ENCODE measurements around the gene NGEF.

Gene NGEF

DNA sequence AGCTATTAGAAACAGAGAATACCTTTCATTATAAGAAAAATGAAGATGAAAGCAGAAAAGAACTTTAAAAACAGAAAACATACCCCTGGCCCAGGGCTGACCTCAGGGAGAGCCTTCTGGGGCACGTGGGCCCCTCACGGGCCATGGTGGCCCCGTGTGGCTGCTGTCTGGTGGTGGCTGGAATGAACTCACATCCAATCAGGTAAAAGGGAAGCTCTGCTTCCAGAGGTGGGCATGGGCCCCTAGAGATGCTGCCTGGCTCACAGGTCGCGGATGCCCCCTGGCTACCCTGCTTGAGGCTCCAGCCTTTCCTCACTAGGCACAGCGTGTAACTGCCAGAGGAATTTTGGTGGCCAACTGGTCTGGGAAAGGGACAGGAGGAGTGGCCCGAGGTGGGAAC lies 126.4 kb downstream of the NGEF start:
- no peak for ATAC-seq (ENCODE audit: insufficient read depth, low read depth)
- H2AFZ ChIP-seq (ENCODE audit: low read depth, low read length), result no peak overlapping the region
- H4K20me1 ChIP-seq (ENCODE audit: insufficient read depth, low read length), result peaks cover 2% of the 10 kb centered on the region; the same call in 1 of the 2 replicates
- no peaks in the 10 kb centered on the region for H3K79me2 ChIP-seq (ENCODE audit: insufficient read depth, low read length)
- no peaks in the 10 kb centered on the region for H3K9me3 ChIP-seq (ENCODE audit: insufficient read depth, low read length, severe bottlenecking)
- TF ChIP-seq EZH2 (IDR thresholded peaks at IDR 0.05; ENCODE audit: borderline replicate concordance, low read depth, low read length, severe bottlenecking) (no peak), CTCF (IDR thresholded peaks at IDR 0.05; ENCODE audit: borderline replicate concordance, extremely low read depth, low read length, poor library complexity, severe bottlenecking) (no peak)
- H3K27me3 ChIP-seq (ENCODE audit: insufficient read depth, low read length, poor library complexity), result no peaks in the 10 kb centered on the region
- H3K36me3 ChIP-seq (ENCODE audit: insufficient read depth, low read length), result no peaks in the 10 kb centered on the region
- no peak overlapping the region for H3K27ac ChIP-seq (ENCODE audit: low read length)
- no peak overlapping the region for H3K9ac ChIP-seq (ENCODE audit: low read depth, low read length)
- no peaks in the 10 kb centered on the region for H3K4me1 ChIP-seq (ENCODE audit: insufficient read depth, low read length)
- H3K4me2 ChIP-seq (ENCODE audit: insufficient read depth, low read length), result no peak overlapping the region
- no peak for DNase-seq
- H3K4me3 ChIP-seq (ENCODE audit: low read depth in 1 of 2, low read length in 2 of 2), result no peak overlapping the region

DNA sequence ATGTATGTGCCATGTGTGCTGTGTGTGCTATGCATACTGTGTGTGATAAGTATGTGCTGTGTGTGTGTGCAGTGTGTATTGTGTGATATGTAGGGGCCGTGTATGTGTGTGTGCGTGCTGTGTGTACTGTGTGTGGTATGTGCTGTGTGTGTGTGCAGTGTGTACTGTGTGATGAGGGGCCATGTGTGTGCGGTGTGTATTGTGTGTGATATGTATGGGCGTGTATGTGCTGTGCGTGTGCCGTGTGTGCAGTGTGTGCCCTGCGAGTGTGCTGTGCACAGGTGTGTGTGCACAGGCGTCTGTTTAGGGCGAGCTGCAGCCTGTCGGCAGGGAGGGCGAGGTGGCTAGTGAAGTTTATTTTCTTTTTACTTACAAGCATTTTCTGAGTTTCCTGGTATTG lies 126.9 kb downstream of the NGEF start:
- ATAC-seq (ENCODE audit: insufficient read depth, low read depth) (no peak), DNase-seq (no peak)
- Histone ChIP-seq H3K9me3 (ENCODE audit: insufficient read depth, low read length, severe bottlenecking) (no peaks in the 10 kb centered on the region), H4K20me1 (ENCODE audit: insufficient read depth, low read length) (peaks cover 2% of the 10 kb centered on the region; the same call in 1 of the 2 replicates), H3K36me3 (ENCODE audit: insufficient read depth, low read length) (no peaks in the 10 kb centered on the region), H3K79me2 (ENCODE audit: insufficient read depth, low read length) (no peaks in the 10 kb centered on the region), H3K4me3 (ENCODE audit: low read depth in 1 of 2, low read length in 2 of 2) (no peak overlapping the region), H3K9ac (ENCODE audit: low read depth, low read length) (no peak overlapping the region), H3K27me3 (ENCODE audit: insufficient read depth, low read length, poor library complexity) (no peaks in the 10 kb centered on the region), H3K4me2 (ENCODE audit: insufficient read depth, low read length) (no peak overlapping the region), H3K27ac (ENCODE audit: low read length) (no peak overlapping the region), H3K4me1 (ENCODE audit: insufficient read depth, low read length) (no peaks in the 10 kb centered on the region), H2AFZ (ENCODE audit: low read depth, low read length) (no peak overlapping the region)
- no peak for TF ChIP-seq EZH2 (IDR thresholded peaks at IDR 0.05; ENCODE audit: borderline replicate concordance, low read depth, low read length, severe bottlenecking)
- no peak for TF ChIP-seq CTCF (IDR thresholded peaks at IDR 0.05; ENCODE audit: borderline replicate concordance, extremely low read depth, low read length, poor library complexity, severe bottlenecking)

DNA sequence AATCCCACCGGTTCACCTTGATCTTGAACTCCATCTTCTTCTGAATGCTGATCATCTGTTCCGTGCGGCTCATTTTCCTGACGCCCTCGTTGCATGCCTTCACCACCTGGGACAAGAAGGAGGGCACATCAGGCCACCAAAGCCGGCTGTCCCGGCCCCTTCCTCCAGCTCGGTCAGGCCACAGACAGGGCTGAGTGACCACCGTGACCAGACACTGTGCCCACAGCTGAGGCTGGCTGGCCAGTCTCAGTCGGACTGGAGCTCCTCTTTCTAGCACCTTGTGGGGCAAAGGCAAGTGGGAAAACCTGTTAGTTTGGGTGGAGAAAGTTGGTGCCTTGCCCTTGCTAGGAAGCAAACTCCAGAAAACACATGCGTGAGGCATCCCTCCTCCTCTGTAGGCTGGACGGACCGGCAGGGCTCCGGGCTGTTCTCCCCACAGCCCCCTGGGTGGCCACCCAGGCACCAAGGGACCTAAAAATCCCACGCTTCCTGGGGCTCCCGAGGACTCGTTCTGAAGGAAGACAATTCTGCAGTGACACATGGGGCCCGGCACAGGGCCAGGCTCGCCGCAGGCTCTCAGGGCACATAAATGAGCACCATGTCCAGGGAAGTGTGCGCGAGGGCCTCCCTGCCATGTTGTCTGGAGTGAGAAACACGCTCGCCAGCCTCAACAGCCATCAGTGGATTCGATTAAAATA lies 127.6 kb downstream of the NGEF start:
- DNase-seq (no peak), ATAC-seq (ENCODE audit: insufficient read depth, low read depth) (no peak)
- no peak for TF ChIP-seq CTCF (IDR thresholded peaks at IDR 0.05; ENCODE audit: borderline replicate concordance, extremely low read depth, low read length, poor library complexity, severe bottlenecking)
- no peak for TF ChIP-seq EZH2 (IDR thresholded peaks at IDR 0.05; ENCODE audit: borderline replicate concordance, low read depth, low read length, severe bottlenecking)
- peaks cover 2% of the 10 kb centered on the region; the same call in 1 of the 2 replicates for H4K20me1 ChIP-seq (ENCODE audit: insufficient read depth, low read length)
- no peaks in the 10 kb centered on the region for H3K9me3 ChIP-seq (ENCODE audit: insufficient read depth, low read length, severe bottlenecking)
- no peak overlapping the region for H2AFZ ChIP-seq (ENCODE audit: low read depth, low read length)
- no peak overlapping the region for H3K4me2 ChIP-seq (ENCODE audit: insufficient read depth, low read length)
- H3K79me2 ChIP-seq (ENCODE audit: insufficient read depth, low read length), result no peaks in the 10 kb centered on the region
- H3K4me3 ChIP-seq (ENCODE audit: low read depth in 1 of 2, low read length in 2 of 2), result no peak overlapping the region
- no peaks in the 10 kb centered on the region for H3K4me1 ChIP-seq (ENCODE audit: insufficient read depth, low read length)
- H3K27me3 ChIP-seq (ENCODE audit: insufficient read depth, low read length, poor library complexity), result no peaks in the 10 kb centered on the region
- no peak overlapping the region for H3K9ac ChIP-seq (ENCODE audit: low read depth, low read length)
- H3K36me3 ChIP-seq (ENCODE audit: insufficient read depth, low read length), result no peaks in the 10 kb centered on the region
- no peak overlapping the region for H3K27ac ChIP-seq (ENCODE audit: low read length)
